WTC11 (cell line): ENCODE data around the gene NUDT8. TPM values are rescaled to one million over a fixed set of nuclear protein-coding genes. Genes with fewer than 3 reads are reported as not detected.

Experiments used
- ATAC-seq: fragments of 200-7000 bp; cut with Tn5 transposase; 2 replicates; pipeline ENCODE4 v1.10.0; 2021; ENCODE audit warnings: mild to moderate bottlenecking, moderate library complexity
- CTCF ChIA-PET: fragments of 300-600 bp; sonication (Branson Sonifier 250); formaldehyde crosslinking; loops from one replicate; lab custom pipeline; 2021; ENCODE audit warnings: antibody characterized with exemption; lab: Charles Lee
- POLR2A ChIA-PET: fragments of 350-600 bp; sonication (Branson Sonifier 250); formaldehyde crosslinking; loops from one replicate; lab custom pipeline; 2021; ENCODE audit warnings: antibody characterized with exemption; lab: Charles Lee
- DNase-seq: peaks from one replicate; pipeline ENCODE4 v3.0.0; 2021; ENCODE audit warnings: low spot score
- H3K27ac Mint-ChIP-seq: 2 replicates; pipeline ENCODE4 v1.8.0; 2021; ENCODE audit warnings: mixed read lengths
- H3K27me3 Mint-ChIP-seq: 2 replicates; pipeline ENCODE4 v1.8.0; 2021; ENCODE audit warnings: low read depth, mild to moderate bottlenecking, moderate library complexity, mixed read lengths
- H3K36me3 Mint-ChIP-seq: 2 replicates; pipeline ENCODE4 v1.8.0; 2021; ENCODE audit warnings: mixed read lengths
- H3K4me1 Mint-ChIP-seq: 2 replicates; pipeline ENCODE4 v1.8.0; 2022; ENCODE audit warnings: mixed read lengths
- H3K4me3 Mint-ChIP-seq: 2 replicates; pipeline ENCODE4 v1.8.0; 2021; ENCODE audit warnings: mild to moderate bottlenecking, moderate library complexity, mixed read lengths
- H3K9me3 Mint-ChIP-seq: 2 replicates; pipeline ENCODE4 v1.8.0; 2021; ENCODE audit warnings: mixed read lengths
- AFF4 ChIP-seq: sonication (generic); formaldehyde crosslinking; IDR thresholded peaks from 2 replicates; pipeline ENCODE4 v1.8.1; 2023; ENCODE audit warnings: mild to moderate bottlenecking, missing genetic modification reagents, borderline replicate concordance
- ATF1 ChIP-seq: sonication (generic); formaldehyde crosslinking; IDR thresholded peaks from 2 replicates; pipeline ENCODE4 v1.8.1; 2023; ENCODE audit warnings: mild to moderate bottlenecking, moderate library complexity, missing genetic modification reagents
- CREB1 ChIP-seq: sonication (generic); formaldehyde crosslinking; IDR thresholded peaks from 2 replicates; pipeline ENCODE4 v1.8.0; 2023; ENCODE audit warnings: mild to moderate bottlenecking, missing genetic modification reagents
- CREM ChIP-seq: sonication (generic); formaldehyde crosslinking; IDR thresholded peaks from 2 replicates; pipeline ENCODE4 v1.8.1; 2022; ENCODE audit warnings: mild to moderate bottlenecking, missing genetic modification reagents, moderate library complexity
- EMX1 ChIP-seq: fragments of 250-450 bp; sonication (Bioruptor Pico); IDR thresholded peaks from 2 replicates; pipeline ENCODE4 v1.8.0; 2021; ENCODE audit warnings: mild to moderate bottlenecking
- NR1H2 ChIP-seq: sonication (generic); formaldehyde crosslinking; IDR thresholded peaks from 2 replicates; pipeline ENCODE4 v1.9.0; 2021; ENCODE audit warnings: mild to moderate bottlenecking, moderate library complexity, missing genetic modification reagents
- OVOL2 ChIP-seq: fragments of 250-450 bp; sonication (Bioruptor Pico); IDR thresholded peaks from 2 replicates; pipeline ENCODE4 v1.9.0; 2021; ENCODE audit warnings: mild to moderate bottlenecking, borderline replicate concordance
- TEAD1 ChIP-seq: sonication (generic); formaldehyde crosslinking; IDR thresholded peaks from 2 replicates; pipeline ENCODE4 v1.8.0; 2022; ENCODE audit warnings: mild to moderate bottlenecking, missing genetic modification reagents
- TEAD4 ChIP-seq: sonication (generic); formaldehyde crosslinking; IDR thresholded peaks from 2 replicates; pipeline ENCODE4 v1.8.0; 2022; ENCODE audit warnings: mild to moderate bottlenecking, missing genetic modification reagents
- ZNF219 ChIP-seq: sonication (generic); formaldehyde crosslinking; IDR thresholded peaks from 2 replicates; pipeline ENCODE4 v1.8.0; 2023; ENCODE audit warnings: missing genetic modification reagents, mild to moderate bottlenecking, borderline replicate concordance
- ZNF396 ChIP-seq: fragments of 250-450 bp; sonication (Bioruptor Pico); IDR thresholded peaks from 2 replicates; pipeline ENCODE4 v1.8.0; 2021; ENCODE audit warnings: mild to moderate bottlenecking, moderate library complexity, borderline replicate concordance
- total RNA-seq: library from RNA; stranded (reverse); gene quantifications from 3 replicates; pipeline ENCODE4 v1.2.3, GENCODE V29; 2021
- TF ChIP-seq, protein P1 (sequence below): sonication (generic); formaldehyde crosslinking; IDR thresholded peaks from 2 replicates; pipeline ENCODE4 v1.8.0; 2023; ENCODE audit warnings: mild to moderate bottlenecking, missing genetic modification reagents
- TF ChIP-seq, protein P2 (sequence below): sonication (generic); formaldehyde crosslinking; IDR thresholded peaks from 2 replicates; pipeline ENCODE4 v1.8.1; 2023; ENCODE audit warnings: mild to moderate bottlenecking, moderate library complexity, missing genetic modification reagents
- TF ChIP-seq, protein P3 (sequence below): fragments of 250-450 bp; sonication (Bioruptor Pico); conservative IDR thresholded peaks from 2 replicates; pipeline ENCODE4 v1.9.0; 2021; ENCODE audit warnings: mild to moderate bottlenecking
- TF ChIP-seq, protein P4 (sequence below): fragments of 250-450 bp; sonication (Bioruptor Pico); IDR thresholded peaks from 2 replicates; pipeline ENCODE4 v1.9.0; 2021; ENCODE audit warnings: mild to moderate bottlenecking
- TF ChIP-seq, protein P5 (sequence below): sonication (generic); formaldehyde crosslinking; IDR thresholded peaks from 2 replicates; pipeline ENCODE4 v1.8.0; 2023; ENCODE audit warnings: missing genetic modification reagents, mild to moderate bottlenecking, borderline replicate concordance

NUDT8 gene
- total RNA-seq, 1 experiment from 2014 or later, result 8.3 TPM

DNA sequence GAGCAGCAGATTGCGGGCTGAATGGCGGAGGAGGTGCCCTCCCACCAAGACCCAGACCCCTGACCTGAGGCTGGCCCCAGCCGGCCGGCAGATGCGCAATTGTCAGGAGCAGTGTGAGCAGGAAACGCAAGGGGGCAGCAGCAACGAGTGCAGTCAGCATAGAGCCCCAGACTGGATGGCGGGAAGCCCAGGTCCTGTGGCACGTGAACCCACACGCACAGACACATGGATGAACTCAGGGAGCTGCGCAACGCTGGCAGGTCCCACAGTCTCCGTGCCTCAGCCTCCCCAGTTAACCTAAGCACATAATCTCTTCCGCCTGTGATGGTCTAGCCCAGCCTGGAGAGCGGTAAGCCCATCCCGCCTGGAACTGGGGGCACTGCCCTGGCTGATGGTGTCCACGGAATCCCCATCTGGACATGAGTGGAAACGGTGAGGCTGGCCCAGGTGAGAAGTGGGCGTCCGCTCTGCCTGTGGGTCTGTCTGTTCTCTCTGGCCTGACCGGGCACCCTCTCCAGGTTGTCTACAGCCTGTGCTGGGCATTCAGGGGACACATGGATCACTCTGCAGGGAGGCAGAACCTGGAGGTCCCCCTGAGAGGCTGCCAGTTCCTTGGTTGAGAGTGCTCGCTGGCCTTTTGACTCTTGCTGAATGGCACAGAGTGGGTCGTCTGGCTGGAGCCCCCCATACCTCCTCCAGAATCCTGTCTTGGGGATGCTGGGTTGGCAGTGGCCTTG, 10.5 kb upstream of the NUDT8 start (continued):
- TF ChIP-seq, protein P1, sequence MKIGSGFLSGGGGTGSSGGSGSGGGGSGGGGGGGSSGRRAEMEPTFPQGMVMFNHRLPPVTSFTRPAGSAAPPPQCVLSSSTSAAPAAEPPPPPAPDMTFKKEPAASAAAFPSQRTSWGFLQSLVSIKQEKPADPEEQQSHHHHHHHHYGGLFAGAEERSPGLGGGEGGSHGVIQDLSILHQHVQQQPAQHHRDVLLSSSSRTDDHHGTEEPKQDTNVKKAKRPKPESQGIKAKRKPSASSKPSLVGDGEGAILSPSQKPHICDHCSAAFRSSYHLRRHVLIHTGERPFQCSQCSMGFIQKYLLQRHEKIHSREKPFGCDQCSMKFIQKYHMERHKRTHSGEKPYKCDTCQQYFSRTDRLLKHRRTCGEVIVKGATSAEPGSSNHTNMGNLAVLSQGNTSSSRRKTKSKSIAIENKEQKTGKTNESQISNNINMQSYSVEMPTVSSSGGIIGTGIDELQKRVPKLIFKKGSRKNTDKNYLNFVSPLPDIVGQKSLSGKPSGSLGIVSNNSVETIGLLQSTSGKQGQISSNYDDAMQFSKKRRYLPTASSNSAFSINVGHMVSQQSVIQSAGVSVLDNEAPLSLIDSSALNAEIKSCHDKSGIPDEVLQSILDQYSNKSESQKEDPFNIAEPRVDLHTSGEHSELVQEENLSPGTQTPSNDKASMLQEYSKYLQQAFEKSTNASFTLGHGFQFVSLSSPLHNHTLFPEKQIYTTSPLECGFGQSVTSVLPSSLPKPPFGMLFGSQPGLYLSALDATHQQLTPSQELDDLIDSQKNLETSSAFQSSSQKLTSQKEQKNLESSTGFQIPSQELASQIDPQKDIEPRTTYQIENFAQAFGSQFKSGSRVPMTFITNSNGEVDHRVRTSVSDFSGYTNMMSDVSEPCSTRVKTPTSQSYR, result no peak; the same call in 1 of the 2 replicates
- TF ChIP-seq, protein P2, sequence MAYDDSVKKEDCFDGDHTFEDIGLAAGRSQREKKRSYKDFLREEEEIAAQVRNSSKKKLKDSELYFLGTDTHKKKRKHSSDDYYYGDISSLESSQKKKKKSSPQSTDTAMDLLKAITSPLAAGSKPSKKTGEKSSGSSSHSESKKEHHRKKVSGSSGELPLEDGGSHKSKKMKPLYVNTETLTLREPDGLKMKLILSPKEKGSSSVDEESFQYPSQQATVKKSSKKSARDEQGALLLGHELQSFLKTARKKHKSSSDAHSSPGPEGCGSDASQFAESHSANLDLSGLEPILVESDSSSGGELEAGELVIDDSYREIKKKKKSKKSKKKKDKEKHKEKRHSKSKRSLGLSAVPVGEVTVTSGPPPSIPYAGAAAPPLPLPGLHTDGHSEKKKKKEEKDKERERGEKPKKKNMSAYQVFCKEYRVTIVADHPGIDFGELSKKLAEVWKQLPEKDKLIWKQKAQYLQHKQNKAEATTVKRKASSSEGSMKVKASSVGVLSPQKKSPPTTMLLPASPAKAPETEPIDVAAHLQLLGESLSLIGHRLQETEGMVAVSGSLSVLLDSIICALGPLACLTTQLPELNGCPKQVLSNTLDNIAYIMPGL (CRISPR knock-in tag), result no peak
- TF ChIP-seq AFF4 (CRISPR knock-in tag) (no peak), NR1H2 (CRISPR knock-in tag) (no peak), ZNF219 (peak; percentile 93), ZNF396 (CRISPR knock-in tag) (no peak), CREM (CRISPR knock-in tag) (no peak), EMX1 (CRISPR knock-in tag) (no peak), ATF1 (CRISPR knock-in tag) (no peak)
- TF ChIP-seq, protein P3, sequence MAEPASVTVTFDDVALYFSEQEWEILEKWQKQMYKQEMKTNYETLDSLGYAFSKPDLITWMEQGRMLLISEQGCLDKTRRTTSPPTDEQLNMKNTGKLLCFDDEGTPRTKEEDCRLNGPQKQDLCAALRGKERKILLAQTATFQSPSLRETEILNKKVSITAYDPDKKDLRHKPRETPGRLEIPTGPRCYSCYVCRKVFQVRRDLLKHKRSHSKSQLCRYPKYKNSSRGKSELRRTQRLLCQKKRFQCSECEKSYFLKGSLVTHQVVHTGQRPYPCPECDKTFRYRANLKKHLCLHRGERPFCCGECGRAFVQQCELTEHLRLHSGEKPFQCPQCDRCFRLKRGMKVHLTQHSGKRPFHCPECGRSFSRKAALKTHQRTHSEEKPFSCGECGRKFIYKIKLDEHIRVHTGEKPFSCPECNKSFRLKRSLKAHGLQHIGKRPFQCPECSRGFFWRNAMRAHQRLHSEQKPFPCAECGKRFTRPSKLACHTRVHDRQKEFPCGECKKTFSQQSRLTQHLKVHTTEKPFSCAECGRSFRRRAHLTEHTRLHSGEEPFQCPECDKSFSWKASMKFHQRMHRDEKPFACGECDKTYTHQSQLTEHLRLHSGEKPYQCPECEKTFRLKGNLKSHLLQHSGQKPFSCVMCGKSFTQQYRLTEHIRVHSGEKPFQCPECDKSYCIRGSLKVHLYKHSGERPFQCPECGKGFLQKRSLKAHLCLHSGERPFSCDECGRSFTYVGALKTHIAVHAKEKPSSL (CRISPR knock-in tag), result no peak
- TF ChIP-seq, all 79 proteins: peak for 41

- ChIA-PET CTCF (interaction anchor here (0.8 to 4.5 kb wide), 6 partner anchors 10 to 59 kb away, joined by 3 to 43 read pairs (median 6); partner anchors contain the start of genes ALDH3B2 and NUDT8), POLR2A (no interaction called here)
- Mint-ChIP-seq H3K4me3 (no peak within 1 kb of the TSS), H3K27ac (no peak within 1 kb of the TSS), H3K27me3 (peaks cover 30% of the 10 kb centered on the region), H3K9me3 (peaks cover 3% of the 10 kb centered on the region; the same call in 1 of the 2 replicates), H3K36me3 (no peaks in the 10 kb centered on the region), H3K4me1 (peaks cover 5% of the 10 kb centered on the region)
- ATAC-seq (no peak), DNase-seq (no peak)
- TF ChIP-seq TEAD4 (no peak), OVOL2 (no peak), CREB1 (CRISPR knock-in tag) (no peak), EMX1 (CRISPR knock-in tag) (no peak), TEAD1 (no peak)
- TF ChIP-seq, protein P4, sequence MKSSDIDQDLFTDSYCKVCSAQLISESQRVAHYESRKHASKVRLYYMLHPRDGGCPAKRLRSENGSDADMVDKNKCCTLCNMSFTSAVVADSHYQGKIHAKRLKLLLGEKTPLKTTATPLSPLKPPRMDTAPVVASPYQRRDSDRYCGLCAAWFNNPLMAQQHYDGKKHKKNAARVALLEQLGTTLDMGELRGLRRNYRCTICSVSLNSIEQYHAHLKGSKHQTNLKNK (CRISPR knock-in tag), result no peak
- TF ChIP-seq, protein P5, sequence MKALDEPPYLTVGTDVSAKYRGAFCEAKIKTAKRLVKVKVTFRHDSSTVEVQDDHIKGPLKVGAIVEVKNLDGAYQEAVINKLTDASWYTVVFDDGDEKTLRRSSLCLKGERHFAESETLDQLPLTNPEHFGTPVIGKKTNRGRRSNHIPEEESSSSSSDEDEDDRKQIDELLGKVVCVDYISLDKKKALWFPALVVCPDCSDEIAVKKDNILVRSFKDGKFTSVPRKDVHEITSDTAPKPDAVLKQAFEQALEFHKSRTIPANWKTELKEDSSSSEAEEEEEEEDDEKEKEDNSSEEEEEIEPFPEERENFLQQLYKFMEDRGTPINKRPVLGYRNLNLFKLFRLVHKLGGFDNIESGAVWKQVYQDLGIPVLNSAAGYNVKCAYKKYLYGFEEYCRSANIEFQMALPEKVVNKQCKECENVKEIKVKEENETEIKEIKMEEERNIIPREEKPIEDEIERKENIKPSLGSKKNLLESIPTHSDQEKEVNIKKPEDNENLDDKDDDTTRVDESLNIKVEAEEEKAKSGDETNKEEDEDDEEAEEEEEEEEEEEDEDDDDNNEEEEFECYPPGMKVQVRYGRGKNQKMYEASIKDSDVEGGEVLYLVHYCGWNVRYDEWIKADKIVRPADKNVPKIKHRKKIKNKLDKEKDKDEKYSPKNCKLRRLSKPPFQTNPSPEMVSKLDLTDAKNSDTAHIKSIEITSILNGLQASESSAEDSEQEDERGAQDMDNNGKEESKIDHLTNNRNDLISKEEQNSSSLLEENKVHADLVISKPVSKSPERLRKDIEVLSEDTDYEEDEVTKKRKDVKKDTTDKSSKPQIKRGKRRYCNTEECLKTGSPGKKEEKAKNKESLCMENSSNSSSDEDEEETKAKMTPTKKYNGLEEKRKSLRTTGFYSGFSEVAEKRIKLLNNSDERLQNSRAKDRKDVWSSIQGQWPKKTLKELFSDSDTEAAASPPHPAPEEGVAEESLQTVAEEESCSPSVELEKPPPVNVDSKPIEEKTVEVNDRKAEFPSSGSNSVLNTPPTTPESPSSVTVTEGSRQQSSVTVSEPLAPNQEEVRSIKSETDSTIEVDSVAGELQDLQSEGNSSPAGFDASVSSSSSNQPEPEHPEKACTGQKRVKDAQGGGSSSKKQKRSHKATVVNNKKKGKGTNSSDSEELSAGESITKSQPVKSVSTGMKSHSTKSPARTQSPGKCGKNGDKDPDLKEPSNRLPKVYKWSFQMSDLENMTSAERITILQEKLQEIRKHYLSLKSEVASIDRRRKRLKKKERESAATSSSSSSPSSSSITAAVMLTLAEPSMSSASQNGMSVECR (CRISPR knock-in tag), result no peak
Measured at GRCh38 chr11:67639438-67639859, 9.7 kb upstream of the NUDT8 start, which contains the start of gene TBX10. TSS of gene TBX10 (minus strand) at chr11:67639763. CDS start at chr11:67639472, 291 bp downstream.
